ENCODE results near the gene CCDC183. TPM values are rescaled to one million over a fixed set of nuclear protein-coding genes. Genes with fewer than 3 reads are reported as not detected.

CCDC183 gene
- total RNA-seq, 1 donor from 2014 or later = 3.7 TPM

- no peak for ATAC-seq
- TF ChIP-seq CTCF (IDR thresholded peaks at IDR 0.05) = no peak
- intact Hi-C loops (cut with DNase I) = no loop called here
- no peak overlapping the region for H3K4me3 ChIP-seq
- peaks cover 14% of the 10 kb centered on the region for H3K4me1 ChIP-seq
- no peak overlapping the region for H3K27ac ChIP-seq
- no peak for DNase-seq
- H3K27me3 ChIP-seq (ENCODE audit: low read depth) = peaks cover 5% of the 10 kb centered on the region
- H3K36me3 ChIP-seq = no peaks in the 10 kb centered on the region
- no peaks in the 10 kb centered on the region for H3K9me3 ChIP-seq
These were observed 45.6 kb upstream of the CCDC183 start for GRCh38 chr9:136750526-136750925.

- intact Hi-C loops (cut with DNase I) = no loop called here
- ATAC-seq = no peak
- TF ChIP-seq CTCF (IDR thresholded peaks at IDR 0.05) = no peak
- H3K36me3 ChIP-seq = no peaks in the 10 kb centered on the region
- H3K27ac ChIP-seq = no peak overlapping the region
- DNase-seq = no peak
- peaks cover 5% of the 10 kb centered on the region for H3K27me3 ChIP-seq (ENCODE audit: low read depth)
- no peaks in the 10 kb centered on the region for H3K9me3 ChIP-seq
- no peak overlapping the region for H3K4me3 ChIP-seq
- H3K4me1 ChIP-seq = peaks cover 14% of the 10 kb centered on the region
These were observed 44.9 kb upstream of the CCDC183 start for GRCh38 chr9:136751244-136751643.

GRCh38 chr9:136751814-136752213, 44.3 kb upstream of the CCDC183 start:
- H3K36me3 ChIP-seq = no peaks in the 10 kb centered on the region
- peaks cover 5% of the 10 kb centered on the region for H3K27me3 ChIP-seq (ENCODE audit: low read depth)
- intact Hi-C loops (cut with DNase I) = no loop called here
- peaks cover 14% of the 10 kb centered on the region for H3K4me1 ChIP-seq
- H3K27ac ChIP-seq = no peak overlapping the region
- no peaks in the 10 kb centered on the region for H3K9me3 ChIP-seq
- H3K4me3 ChIP-seq = no peak overlapping the region
- DNase-seq (no peak), ATAC-seq (no peak)
- TF ChIP-seq CTCF (IDR thresholded peaks at IDR 0.05) = no peak

- Histone ChIP-seq H3K36me3 (no peaks in the 10 kb centered on the region), H3K9me3 (no peaks in the 10 kb centered on the region), H3K27me3 (ENCODE audit: low read depth) (peaks cover 5% of the 10 kb centered on the region), H3K27ac (no peak overlapping the region), H3K4me1 (peaks cover 10% of the 10 kb centered on the region), H3K4me3 (no peak overlapping the region)
- no peak for DNase-seq
- no peak for ATAC-seq
- intact Hi-C loops (cut with DNase I) = no loop called here
- TF ChIP-seq CTCF (IDR thresholded peaks at IDR 0.05) = no peak
These were observed 42.6 kb upstream of the CCDC183 start for GRCh38 chr9:136753371-136754058.

- DNase-seq (no peak), ATAC-seq (no peak)
- no peak overlapping the region for H3K27ac ChIP-seq
- H3K36me3 ChIP-seq = no peaks in the 10 kb centered on the region
- no peak overlapping the region for H3K4me3 ChIP-seq
- intact Hi-C loops (cut with DNase I) = no loop called here
- no peak for TF ChIP-seq CTCF (IDR thresholded peaks at IDR 0.05)
- H3K27me3 ChIP-seq (ENCODE audit: low read depth) = peaks cover 4% of the 10 kb centered on the region
- no peaks in the 10 kb centered on the region for H3K9me3 ChIP-seq
- peaks cover 4% of the 10 kb centered on the region for H3K4me1 ChIP-seq
These were observed 42.0 kb upstream of the CCDC183 start for GRCh38 chr9:136754059-136754572.

Measured in lower lobe of right lung (tissue), 2 donors.